Measurements from ENCODE around the gene SCGB3A2. TPM values are rescaled to one million over a fixed set of nuclear protein-coding genes. Genes with fewer than 3 reads are reported as not detected.

The SCGB3A2 gene
- total RNA-seq, 1 donor from 2014 or later: 1.2 TPM

GRCh38 chr5:147918899-147919298 lies 40.4 kb downstream of the SCGB3A2 start:
- Mint-ChIP-seq H3K36me3 (ENCODE audit: unreplicated experiment) (no peaks in the 10 kb centered on the region), H3K27ac (ENCODE audit: unreplicated experiment) (no peak overlapping the region), H3K9me3 (ENCODE audit: unreplicated experiment) (no peaks in the 10 kb centered on the region), H3K4me1 (ENCODE audit: low read depth, unreplicated experiment) (no peaks in the 10 kb centered on the region), H3K27me3 (ENCODE audit: unreplicated experiment) (no peaks in the 10 kb centered on the region), H3K4me3 (ENCODE audit: unreplicated experiment) (no peak overlapping the region)
- DNase-seq: no peak
- TF ChIP-seq CTCF (IDR thresholded peaks at IDR 0.05; ENCODE audit: partially characterized antibody, unreplicated experiment): no peak

DNA sequence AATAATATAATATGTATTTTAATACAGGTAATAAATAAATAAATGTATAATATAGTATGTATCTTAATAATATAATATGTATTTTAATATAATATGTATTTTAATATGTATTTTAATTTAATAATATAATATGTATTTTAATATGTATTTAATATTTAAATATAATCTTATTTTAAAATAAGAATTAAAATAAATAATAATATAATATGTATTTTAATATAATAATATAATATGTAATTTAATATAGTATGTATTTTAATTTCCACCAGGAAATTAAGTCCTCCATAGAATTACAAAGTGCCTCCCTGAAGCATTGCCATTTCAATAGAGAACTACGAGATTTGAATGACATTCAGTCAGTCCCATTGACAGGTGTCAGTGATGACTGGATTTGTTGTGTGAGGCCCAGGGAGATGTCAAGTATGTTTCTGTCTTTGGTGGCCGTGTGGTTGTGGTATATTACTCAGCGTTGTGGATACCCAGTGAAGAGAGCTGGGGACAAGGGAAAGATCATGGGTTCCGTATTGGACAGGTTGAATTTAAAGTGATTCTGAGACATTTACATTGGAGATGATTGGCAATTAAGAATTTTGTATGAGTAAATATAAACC lies 42.0 kb downstream of the SCGB3A2 start:
- no peaks in the 10 kb centered on the region for H3K27me3 Mint-ChIP-seq (ENCODE audit: unreplicated experiment)
- no peak overlapping the region for H3K4me3 Mint-ChIP-seq (ENCODE audit: unreplicated experiment)
- no peaks in the 10 kb centered on the region for H3K9me3 Mint-ChIP-seq (ENCODE audit: unreplicated experiment)
- DNase-seq: no peak
- no peaks in the 10 kb centered on the region for H3K4me1 Mint-ChIP-seq (ENCODE audit: low read depth, unreplicated experiment)
- TF ChIP-seq CTCF (IDR thresholded peaks at IDR 0.05; ENCODE audit: partially characterized antibody, unreplicated experiment): no peak
- H3K27ac Mint-ChIP-seq (ENCODE audit: unreplicated experiment): no peak overlapping the region
- no peaks in the 10 kb centered on the region for H3K36me3 Mint-ChIP-seq (ENCODE audit: unreplicated experiment)

- DNase-seq: no peak
- H3K27me3 Mint-ChIP-seq (ENCODE audit: unreplicated experiment): no peaks in the 10 kb centered on the region
- no peak for TF ChIP-seq CTCF (IDR thresholded peaks at IDR 0.05; ENCODE audit: partially characterized antibody, unreplicated experiment)
- H3K4me3 Mint-ChIP-seq (ENCODE audit: unreplicated experiment): no peak overlapping the region
- no peaks in the 10 kb centered on the region for H3K9me3 Mint-ChIP-seq (ENCODE audit: unreplicated experiment)
- no peak overlapping the region for H3K27ac Mint-ChIP-seq (ENCODE audit: unreplicated experiment)
- H3K36me3 Mint-ChIP-seq (ENCODE audit: unreplicated experiment): no peaks in the 10 kb centered on the region
- no peaks in the 10 kb centered on the region for H3K4me1 Mint-ChIP-seq (ENCODE audit: low read depth, unreplicated experiment)
Measured at GRCh38 chr5:147921136-147921535, 42.6 kb downstream of the SCGB3A2 start.

DNA sequence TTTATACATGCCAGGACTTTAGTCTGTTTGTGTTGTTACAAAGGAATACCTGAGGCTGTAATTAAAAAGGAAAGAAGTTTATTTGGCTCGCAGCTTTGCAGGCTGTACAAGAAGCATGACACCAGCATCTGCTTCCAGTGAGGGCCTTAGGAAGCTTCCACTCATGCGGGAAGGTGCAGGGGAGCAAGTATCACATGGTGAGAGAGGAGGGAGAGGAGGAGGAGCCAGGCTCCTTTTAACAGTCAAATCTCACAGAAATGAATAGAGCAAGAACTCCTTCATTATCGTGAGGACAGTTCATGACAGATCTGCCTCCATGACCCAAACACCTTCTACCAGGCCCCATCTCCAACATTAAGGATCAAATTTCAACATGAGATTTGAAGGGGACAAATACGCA lies 46.5 kb downstream of the SCGB3A2 start:
- Mint-ChIP-seq H3K4me1 (ENCODE audit: low read depth, unreplicated experiment) (no peaks in the 10 kb centered on the region), H3K36me3 (ENCODE audit: unreplicated experiment) (no peaks in the 10 kb centered on the region), H3K4me3 (ENCODE audit: unreplicated experiment) (no peak overlapping the region), H3K27me3 (ENCODE audit: unreplicated experiment) (no peaks in the 10 kb centered on the region), H3K27ac (ENCODE audit: unreplicated experiment) (no peak overlapping the region), H3K9me3 (ENCODE audit: unreplicated experiment) (no peaks in the 10 kb centered on the region)
- DNase-seq: no peak
- no peak for TF ChIP-seq CTCF (IDR thresholded peaks at IDR 0.05; ENCODE audit: partially characterized antibody, unreplicated experiment)

DNA sequence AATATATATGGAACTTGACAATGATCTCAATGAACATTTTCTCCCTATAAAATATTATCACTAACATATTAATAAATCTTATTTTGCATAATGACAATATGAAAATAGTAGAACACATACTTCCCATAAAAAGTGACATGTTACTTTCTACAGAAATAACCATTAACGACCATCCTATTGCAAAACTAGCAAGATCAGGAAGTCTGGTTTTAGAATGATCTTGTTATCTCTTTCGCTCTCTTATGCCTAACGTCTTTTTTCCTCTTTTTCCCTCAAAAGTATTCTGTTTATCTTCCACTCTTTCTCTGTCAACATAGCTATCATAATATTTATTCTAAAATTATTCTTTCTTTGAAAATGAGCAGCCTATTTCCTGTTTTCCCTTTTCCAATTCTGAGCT lies 49.4 kb downstream of the SCGB3A2 start:
- H3K27ac Mint-ChIP-seq (ENCODE audit: unreplicated experiment): no peak overlapping the region
- no peaks in the 10 kb centered on the region for H3K4me1 Mint-ChIP-seq (ENCODE audit: low read depth, unreplicated experiment)
- no peaks in the 10 kb centered on the region for H3K27me3 Mint-ChIP-seq (ENCODE audit: unreplicated experiment)
- no peaks in the 10 kb centered on the region for H3K36me3 Mint-ChIP-seq (ENCODE audit: unreplicated experiment)
- H3K4me3 Mint-ChIP-seq (ENCODE audit: unreplicated experiment): no peak overlapping the region
- DNase-seq: no peak
- no peak for TF ChIP-seq CTCF (IDR thresholded peaks at IDR 0.05; ENCODE audit: partially characterized antibody, unreplicated experiment)
- peaks cover 1% of the 10 kb centered on the region for H3K9me3 Mint-ChIP-seq (ENCODE audit: unreplicated experiment)

All from glutamatergic neuron (in vitro differentiated cells).